Ishikawa (cell line): ENCODE measurements around the gene PZP.

ENCODE experiments used
- CEBPB ChIP-seq: IDR thresholded peaks from 2 replicates; pipeline ENCODE4 v1.6.1; 2012
- CREB1 ChIP-seq: IDR thresholded peaks from 2 replicates; pipeline ENCODE4 v1.6.1; 2012; ENCODE audit warnings: low read depth
- EGR1 ChIP-seq: IDR thresholded peaks from 2 replicates; pipeline ENCODE4 v1.6.1; 2012
- EP300 ChIP-seq: IDR thresholded peaks from 2 replicates; pipeline ENCODE4 v1.6.1; 2012; ENCODE audit warnings: borderline replicate concordance
- FOXM1 ChIP-seq: IDR thresholded peaks from 2 replicates; pipeline ENCODE4 v1.6.1; 2012; ENCODE audit warnings: low read depth, borderline replicate concordance
- MAX ChIP-seq: IDR thresholded peaks from 2 replicates; pipeline ENCODE4 v1.6.1; 2012
- NFIC ChIP-seq: IDR thresholded peaks from 2 replicates; pipeline ENCODE4 v1.6.1; 2012
- RAD21 ChIP-seq: IDR thresholded peaks from 2 replicates; pipeline ENCODE4 v1.6.1; 2012; ENCODE audit warnings: low read depth
- REST ChIP-seq: IDR thresholded peaks from 2 replicates; pipeline ENCODE4 v1.6.1; 2012; ENCODE audit warnings: low read depth, mild to moderate bottlenecking
- TAF1 ChIP-seq: IDR thresholded peaks from 2 replicates; pipeline ENCODE4 v1.6.1; 2012; ENCODE audit warnings: low read depth, mild to moderate bottlenecking
- TCF12 ChIP-seq: IDR thresholded peaks from 2 replicates; pipeline ENCODE4 v1.6.1; 2012; ENCODE audit warnings: low read depth
- TEAD4 ChIP-seq: IDR thresholded peaks from 2 replicates; pipeline ENCODE4 v1.6.1; 2012
- USF1 ChIP-seq: IDR thresholded peaks from 2 replicates; pipeline ENCODE4 v1.6.1; 2012
- YY1 ChIP-seq: IDR thresholded peaks from 2 replicates; pipeline ENCODE4 v1.6.1; 2012; ENCODE audit warnings: low read depth
- ZBTB7A ChIP-seq: IDR thresholded peaks from 2 replicates; pipeline ENCODE4 v1.6.1; 2012; ENCODE audit warnings: low read depth

PZP gene

GRCh38 chr12:9104767-9105423, 103.3 kb downstream of the PZP start:
- TF ChIP-seq CREB1 (no peak), YY1 (no peak), EGR1 (no peak), ZBTB7A (no peak), USF1 (no peak), REST (no peak), TCF12 (no peak), MAX (no peak), FOXM1 (no peak), RAD21 (no peak)

GRCh38 chr12:9104087-9104486, 104.1 kb downstream of the PZP start:
- no peak for TF ChIP-seq CREB1
- TF ChIP-seq USF1, result no peak
- no peak for TF ChIP-seq MAX

GRCh38 chr12:9103050-9103849, 104.9 kb downstream of the PZP start:
- TF ChIP-seq REST (no peak), MAX (no peak), NFIC (no peak), EGR1 (no peak), TAF1 (no peak), EP300 (no peak), CEBPB (no peak), TEAD4 (no peak), YY1 (no peak), RAD21 (no peak), FOXM1 (no peak), USF1 (no peak), ZBTB7A (no peak), TCF12 (no peak), CREB1 (no peak)

GRCh38 chr12:9101018-9101687, 107.0 kb downstream of the PZP start:
- TF ChIP-seq EP300 (no peak), USF1 (no peak), CEBPB (no peak), ZBTB7A (no peak), REST (no peak), TCF12 (no peak), NFIC (no peak), RAD21 (no peak), TAF1 (no peak), EGR1 (no peak), MAX (no peak), YY1 (no peak), CREB1 (no peak), FOXM1 (no peak), TEAD4 (no peak)
